CD14-positive monocyte (primary cell): ENCODE measurements around the gene MRPL40. TPM values are rescaled to one million over a fixed set of nuclear protein-coding genes. Genes with fewer than 3 reads are reported as not detected.

Source experiments
- DNase-seq, 3 donors: peaks; one replicate each; pipeline ENCODE4 v3.0.0-alpha.2; 2011 to 2022
- H2AFZ ChIP-seq: 2 replicates; pipeline ENCODE4 v1.6.0; 2012; ENCODE audit warnings: mild to moderate bottlenecking, low read depth, low read length, inconsistent platforms; ENCODE audit not compliant: insufficient read depth, poor library complexity, severe bottlenecking
- H3K27ac ChIP-seq, 2 donors: 1 replicate in 1 of 2; 2 replicates in 1 of 2; pipeline ENCODE4 v1.5.1; 2012 to 2013; ENCODE audit warnings: low read length in 2 of 2, control low read depth in 1 of 2, inconsistent platforms in 1 of 2, low read depth in 1 of 2, mild to moderate bottlenecking in 1 of 2
- H3K27me3 ChIP-seq, 2 donors: one replicate each; pipeline versions ENCODE4 v1.6.0 to v1.6.1; 2011 to 2013; ENCODE audit warnings: low read length in 2 of 2; ENCODE audit not compliant: control insufficient read depth in 2 of 2, insufficient read depth in 2 of 2
- H3K36me3 ChIP-seq, 2 donors: replicated peaks in 1 of 2; 1 replicate in 1 of 2; 2 replicates in 1 of 2; pipeline versions ENCODE4 v1.5.1 to v1.6.1; 2012 to 2013; ENCODE audit warnings: low read length in 2 of 2, control low read depth in 1 of 2, inconsistent platforms in 1 of 2, mild to moderate bottlenecking in 1 of 2; ENCODE audit not compliant: insufficient read depth in 2 of 2, control insufficient read depth in 1 of 2
- H3K4me1 ChIP-seq, 2 donors: 1 replicate in 1 of 2; 2 replicates in 1 of 2; pipeline versions ENCODE4 v1.5.1 to v1.6.1; 2012 to 2013; ENCODE audit warnings: low read length in 2 of 2, control low read depth in 1 of 2, inconsistent platforms in 1 of 2, mild to moderate bottlenecking in 1 of 2, moderate library complexity in 1 of 2; ENCODE audit not compliant: insufficient read depth in 2 of 2, control insufficient read depth in 1 of 2
- H3K4me2 ChIP-seq: replicated peaks from 2 replicates; pipeline ENCODE3; 2012; ENCODE audit warnings: low read length, moderate library complexity, mild to moderate bottlenecking; ENCODE audit not compliant: poor library complexity, severe bottlenecking; ENCODE audit errors: extremely low read depth
- H3K4me3 ChIP-seq, 3 experiments: fragments of 200-600 bp in 1 of 3; sonication (generic) in 1 of 3; replicated peaks in 1 of 3; 1 replicate in 2 of 3; 2 replicates in 1 of 3; pipeline ENCODE4 v1.5.1; 2011 to 2013; ENCODE audit warnings: low read length in 3 of 3, mild to moderate bottlenecking in 3 of 3, control low read depth in 2 of 3, low read depth in 2 of 3, inconsistent platforms in 1 of 3, moderate library complexity in 1 of 3
- H3K79me2 ChIP-seq: 2 replicates; pipeline ENCODE4 v1.6.0; 2012; ENCODE audit warnings: mild to moderate bottlenecking, control low read depth, inconsistent platforms, low read length, moderate library complexity; ENCODE audit not compliant: insufficient read depth
- H3K9ac ChIP-seq: 2 replicates; pipeline ENCODE4 v1.6.0; 2017; ENCODE audit warnings: low read length, mild to moderate bottlenecking; ENCODE audit not compliant: insufficient read depth, poor library complexity, severe bottlenecking
- H3K9me3 ChIP-seq, 2 donors: replicated peaks in 1 of 2; 1 replicate in 1 of 2; 2 replicates in 1 of 2; pipeline versions ENCODE4 v1.5.1 to v1.6.1; 2012 to 2013; ENCODE audit warnings: low read length in 2 of 2, control low read depth in 1 of 2; ENCODE audit not compliant: control insufficient read depth in 1 of 2, insufficient read depth in 1 of 2
- H4K20me1 ChIP-seq: 2 replicates; pipeline ENCODE4 v1.6.0; 2012; ENCODE audit warnings: mild to moderate bottlenecking, low read length, control low read depth, moderate library complexity; ENCODE audit not compliant: insufficient read depth
- H3K27ac Mint-ChIP-seq, 7 donors: one replicate each; pipeline ENCODE4 v1.8.0; 2020; ENCODE audit warnings: mild to moderate bottlenecking in 7 of 7, mixed read lengths in 7 of 7, moderate library complexity in 6 of 7, inconsistent platforms in 2 of 7
- H3K27me3 Mint-ChIP-seq, 3 donors: one replicate each; pipeline ENCODE4 v1.8.0; 2021 to 2022; ENCODE audit warnings: low read depth in 3 of 3, mild to moderate bottlenecking in 3 of 3, mixed read lengths in 3 of 3, moderate library complexity in 3 of 3, inconsistent platforms in 1 of 3
- H3K36me3 Mint-ChIP-seq, 2 donors: one replicate each; pipeline ENCODE4 v1.8.0; 2020; ENCODE audit warnings: mixed read lengths in 2 of 2, inconsistent platforms in 1 of 2, mild to moderate bottlenecking in 1 of 2
- H3K4me1 Mint-ChIP-seq: one replicate; pipeline ENCODE4 v1.8.0; 2020; ENCODE audit warnings: mild to moderate bottlenecking, mixed read lengths
- H3K4me3 Mint-ChIP-seq, 2 donors: one replicate each; pipeline ENCODE4 v1.8.0; 2020; ENCODE audit warnings: mild to moderate bottlenecking in 2 of 2, mixed read lengths in 2 of 2, moderate library complexity in 1 of 2
- H3K9me3 Mint-ChIP-seq, 7 donors: one replicate each; pipeline ENCODE4 v1.8.0; 2020 to 2022; ENCODE audit warnings: mixed read lengths in 7 of 7, mild to moderate bottlenecking in 6 of 7, moderate library complexity in 6 of 7, inconsistent platforms in 2 of 7
- WGBS: methylation state at CpG from one replicate; pipeline ENCODE4 v1.1.5; 2013; ENCODE audit warnings: missing lambda C conversion rate; ENCODE audit not compliant: insufficient coverage; 5-methylcytosine and 5-hydroxymethylcytosine counted together
- intact Hi-C, 2 donors: fragments of 100-400 bp; cut with micrococcal nuclease; formaldehyde crosslinking; loops; one replicate each; pipeline versions ENCODE4 v1.15.0 to v1.15.1; 2023
- polyA plus RNA-seq, 3 donors: library from polyadenylated mRNA; depleted of rRNA in 1 of 3; unstranded in 2 of 3; stranded (reverse) in 1 of 3; fragments of 300-500 nt in 2 of 3; fragments of >200 nt in 1 of 3; fragmentation: Illumina TruSeq in 2 of 3; gene quantifications; 1 replicate in 2 of 3; 2 replicates in 1 of 3; pipeline ENCODE4 v1.2.3, GENCODE V29; 2012 to 2021
- TF ChIP-seq, protein P1 (sequence below): fragments of 200-600 bp; IDR thresholded peaks from one replicate; pipeline ENCODE4 v1.8.0; 2022; ENCODE audit warnings: antibody characterized with exemption, mild to moderate bottlenecking

The MRPL40 gene
- polyA plus RNA-seq, 3 donors = 9.2 to 61.4 (median 48.4) TPM

DNA sequence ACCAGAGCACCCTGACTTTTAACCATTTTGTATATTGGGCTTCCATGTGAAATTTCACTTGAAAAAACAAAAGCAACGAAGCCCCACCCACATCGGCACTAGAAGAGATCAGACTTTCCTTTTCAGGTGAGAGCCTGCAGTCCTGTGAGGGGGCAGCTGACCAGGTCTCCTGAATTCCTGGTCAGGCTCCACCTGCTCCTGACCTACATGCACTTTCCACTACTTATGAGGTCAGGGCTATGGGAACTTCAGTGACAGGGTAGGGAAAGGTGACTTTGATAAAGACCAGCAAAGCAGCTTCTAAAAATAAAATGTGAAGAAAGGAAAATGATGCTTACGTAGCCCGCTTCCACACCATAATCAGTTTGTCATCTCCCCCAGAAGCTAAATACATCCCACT is 25.5 kb upstream of the MRPL40 start:
- TF ChIP-seq, protein P1, sequence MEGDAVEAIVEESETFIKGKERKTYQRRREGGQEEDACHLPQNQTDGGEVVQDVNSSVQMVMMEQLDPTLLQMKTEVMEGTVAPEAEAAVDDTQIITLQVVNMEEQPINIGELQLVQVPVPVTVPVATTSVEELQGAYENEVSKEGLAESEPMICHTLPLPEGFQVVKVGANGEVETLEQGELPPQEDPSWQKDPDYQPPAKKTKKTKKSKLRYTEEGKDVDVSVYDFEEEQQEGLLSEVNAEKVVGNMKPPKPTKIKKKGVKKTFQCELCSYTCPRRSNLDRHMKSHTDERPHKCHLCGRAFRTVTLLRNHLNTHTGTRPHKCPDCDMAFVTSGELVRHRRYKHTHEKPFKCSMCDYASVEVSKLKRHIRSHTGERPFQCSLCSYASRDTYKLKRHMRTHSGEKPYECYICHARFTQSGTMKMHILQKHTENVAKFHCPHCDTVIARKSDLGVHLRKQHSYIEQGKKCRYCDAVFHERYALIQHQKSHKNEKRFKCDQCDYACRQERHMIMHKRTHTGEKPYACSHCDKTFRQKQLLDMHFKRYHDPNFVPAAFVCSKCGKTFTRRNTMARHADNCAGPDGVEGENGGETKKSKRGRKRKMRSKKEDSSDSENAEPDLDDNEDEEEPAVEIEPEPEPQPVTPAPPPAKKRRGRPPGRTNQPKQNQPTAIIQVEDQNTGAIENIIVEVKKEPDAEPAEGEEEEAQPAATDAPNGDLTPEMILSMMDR = no peak
- Histone ChIP-seq H3K9ac (no peak overlapping the region), H3K27me3 (no peaks in the 10 kb centered on the region), H4K20me1 (peaks cover 28% of the 10 kb centered on the region), H3K4me1 (no peaks in the 10 kb centered on the region), H3K4me2 (no peak overlapping the region), H3K27ac (no peak overlapping the region), H3K4me3 (no peak overlapping the region), H2AFZ (no peak overlapping the region), H3K36me3 (peaks cover 71 to 92% of the 10 kb centered on the region in 2 donors), H3K9me3 (no peaks in the 10 kb centered on the region), H3K79me2 (peaks cover 12% of the 10 kb centered on the region)
- Mint-ChIP-seq H3K27me3 (peaks cover 0 to 1% (median 0%) of the 10 kb centered on the region in 3 donors), H3K36me3 (peaks cover 74 to 84% of the 10 kb centered on the region in 2 donors), H3K4me1 (no peaks in the 10 kb centered on the region), H3K4me3 (no peak overlapping the region), H3K27ac (no peak overlapping the region), H3K9me3 (no peaks in the 10 kb centered on the region)
- intact Hi-C loops = loop anchor here in 1 of 2 donors (10.0 kb wide), 1 partner anchor 58 kb away; no protein-coding TSS in a partner anchor
- no peak for DNase-seq
- 100% methylated on average over 2 of the region's 4 CpGs for WGBS

DNA sequence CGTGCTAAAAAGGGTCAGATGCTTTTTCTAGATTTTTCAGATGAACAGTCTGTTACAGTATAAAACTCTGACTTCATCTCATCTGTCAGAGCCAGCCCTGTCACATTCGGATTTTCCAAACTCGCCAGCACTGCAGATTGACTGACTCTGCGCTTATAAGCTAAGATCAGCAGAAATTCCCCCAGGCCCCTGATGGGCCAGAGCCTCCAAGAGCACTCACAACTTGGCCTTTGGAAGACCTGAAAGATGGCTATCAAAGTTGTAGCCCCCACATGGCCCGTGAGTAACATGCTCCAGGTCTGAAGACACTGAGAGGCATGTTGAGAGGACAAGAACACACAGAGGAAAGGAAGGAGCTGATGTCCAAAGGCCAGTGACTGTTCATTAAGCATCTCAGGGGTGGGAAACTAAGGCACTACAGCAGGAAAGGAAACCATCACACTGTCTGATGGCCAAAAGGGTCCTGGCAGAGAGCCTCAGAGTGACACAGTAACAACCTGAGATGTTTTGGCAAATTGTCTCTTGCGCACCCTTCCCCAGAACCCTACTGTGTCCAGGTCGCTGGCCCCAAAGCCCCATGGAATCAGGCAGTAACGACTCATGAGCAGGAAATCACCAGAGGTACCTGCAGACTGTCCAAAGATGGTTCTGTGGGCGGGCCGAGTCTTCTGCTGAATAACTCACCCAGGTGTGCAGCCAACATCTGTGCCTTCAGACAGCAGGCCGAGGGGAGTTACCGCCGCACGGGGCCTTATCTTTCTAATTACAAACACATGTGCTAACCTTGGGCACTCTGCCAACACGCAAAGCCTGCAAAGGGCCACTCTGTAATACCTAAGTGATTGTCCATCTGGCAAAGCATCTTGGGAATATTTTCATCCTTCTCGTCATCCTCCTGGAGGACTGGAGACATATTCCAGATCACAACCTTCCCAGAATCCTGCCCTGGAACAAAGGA is 24.4 kb upstream of the MRPL40 start:
- Histone ChIP-seq H3K9ac (no peak overlapping the region), H3K4me2 (no peak overlapping the region), H3K27ac (no peak overlapping the region), H3K4me3 (no peak overlapping the region), H3K27me3 (no peaks in the 10 kb centered on the region), H3K9me3 (no peaks in the 10 kb centered on the region), H4K20me1 (peaks cover 39% of the 10 kb centered on the region), H3K36me3 (peaks cover 71 to 81% of the 10 kb centered on the region in 2 donors), H3K4me1 (no peaks in the 10 kb centered on the region), H2AFZ (no peak overlapping the region), H3K79me2 (peaks cover 23% of the 10 kb centered on the region)
- Mint-ChIP-seq H3K4me1 (no peaks in the 10 kb centered on the region), H3K9me3 (no peaks in the 10 kb centered on the region), H3K27me3 (peaks cover 0 to 1% (median 0%) of the 10 kb centered on the region in 3 donors), H3K4me3 (no peak overlapping the region), H3K36me3 (peaks cover 67 to 83% of the 10 kb centered on the region in 2 donors), H3K27ac (peak overlapping the region in 2 of 7 donors; percentile 5 to 55)
- no peak for DNase-seq
- 95% methylated on average over 11 of the region's 16 CpGs for WGBS
- intact Hi-C loops = loop anchor here in 1 of 2 donors (10.0 kb wide), 1 partner anchor 57 kb away; no protein-coding TSS in a partner anchor
- TF ChIP-seq, protein P1 = no peak
